ENCODE results near the gene DAAM1. TPM values are rescaled to one million over a fixed set of nuclear protein-coding genes. Genes with fewer than 3 reads are reported as not detected.
A peak's percentile ranks its signal among the peaks of the same experiment; 100 is the strongest.

The DAAM1 gene
- total and polyA plus RNA-seq, 3 experiments from 2014 or later = 9.3 to 14.4 (median 12.3) TPM

DNA sequence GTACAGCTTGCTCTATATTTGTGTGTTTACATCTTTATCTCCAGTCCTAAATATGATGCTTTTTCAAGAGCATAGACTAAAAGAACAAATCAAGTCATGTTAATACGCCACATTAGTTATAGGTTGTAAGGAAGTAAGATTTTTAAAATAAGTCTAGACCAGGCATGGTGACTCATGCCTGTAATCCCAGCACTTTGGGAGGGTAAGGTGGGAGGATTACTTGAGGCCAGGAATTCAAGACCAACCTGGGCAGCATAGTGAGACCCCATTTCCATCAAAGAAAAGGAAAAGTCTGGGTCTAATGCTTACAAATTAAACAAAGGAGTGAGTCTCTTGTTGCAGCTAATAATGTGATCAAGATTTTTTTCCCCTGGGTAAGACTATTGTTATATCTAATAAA lies 157.9 kb downstream of the DAAM1 start:
- H3K27ac Mint-ChIP-seq = no peak overlapping the region
- DNase-seq = no peak
- Histone ChIP-seq H3K27me3 (ENCODE audit: insufficient read depth, low read length, poor library complexity, severe bottlenecking) (no peaks in the 10 kb centered on the region), H3K27ac (ENCODE audit: low read depth, low read length) (no peak overlapping the region), H3K9me3 (ENCODE audit: low read length) (no peaks in the 10 kb centered on the region), H3K4me3 (ENCODE audit: low read length) (no peak overlapping the region), H3K4me1 (ENCODE audit: insufficient read depth, low read length) (no peaks in the 10 kb centered on the region), H3K36me3 (ENCODE audit: insufficient read depth, low read length) (no peaks in the 10 kb centered on the region)
- H3K4me3 Mint-ChIP-seq = no peak overlapping the region
- H3K9me3 Mint-ChIP-seq = no peaks in the 10 kb centered on the region
- ChIA-PET CTCF (no interaction called here), POLR2A (no interaction called here)
- H3K36me3 Mint-ChIP-seq = peaks cover 0 to 33% (median 6%) of the 10 kb centered on the region in 3 donors
- H3K27me3 Mint-ChIP-seq = no peaks in the 10 kb centered on the region
- no peaks in the 10 kb centered on the region for H3K4me1 Mint-ChIP-seq

DNA sequence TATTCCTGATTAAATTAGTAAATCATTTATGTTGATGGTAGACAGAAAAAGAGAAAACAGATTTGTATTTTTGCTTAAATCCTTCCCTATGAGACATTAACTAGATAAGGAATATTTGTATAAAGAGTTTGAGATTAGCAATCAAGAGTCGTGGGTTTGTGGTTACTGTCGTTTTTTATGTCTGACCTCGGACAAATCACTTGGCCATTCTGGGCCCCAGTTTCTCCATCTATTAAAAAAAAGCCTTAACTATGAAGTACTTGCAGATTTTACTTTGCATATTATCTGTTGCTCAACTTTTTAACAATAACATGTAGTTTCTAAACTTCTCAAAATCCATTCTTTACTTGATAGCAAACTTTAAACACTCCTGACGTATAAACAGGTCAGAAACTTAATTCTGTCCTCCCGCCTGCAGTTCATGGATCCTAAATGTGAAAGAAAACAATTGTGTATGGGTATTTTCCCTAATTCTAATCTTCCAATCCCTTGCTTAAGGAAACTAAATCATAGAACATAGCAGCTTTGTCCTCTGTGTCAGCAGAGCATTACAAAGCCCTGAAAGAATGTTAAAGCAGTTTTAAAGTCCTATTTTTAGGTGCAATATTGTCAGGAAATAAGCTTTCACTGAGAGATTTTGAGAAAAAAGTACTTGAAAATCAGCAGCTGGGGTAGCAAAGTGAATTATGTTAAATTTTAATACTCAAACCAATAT lies 158.5 kb downstream of the DAAM1 start:
- Histone ChIP-seq H3K9me3 (ENCODE audit: low read length) (no peaks in the 10 kb centered on the region), H3K27ac (ENCODE audit: low read depth, low read length) (no peak overlapping the region), H3K4me1 (ENCODE audit: insufficient read depth, low read length) (no peaks in the 10 kb centered on the region), H3K36me3 (ENCODE audit: insufficient read depth, low read length) (no peaks in the 10 kb centered on the region), H3K27me3 (ENCODE audit: insufficient read depth, low read length, poor library complexity, severe bottlenecking) (no peaks in the 10 kb centered on the region), H3K4me3 (ENCODE audit: low read length) (no peak overlapping the region)
- H3K4me1 Mint-ChIP-seq = no peaks in the 10 kb centered on the region
- H3K36me3 Mint-ChIP-seq = peaks cover 0 to 30% (median 6%) of the 10 kb centered on the region in 3 donors
- CTCF ChIA-PET = no interaction called here
- no peaks in the 10 kb centered on the region for H3K9me3 Mint-ChIP-seq
- POLR2A ChIA-PET = no interaction called here
- DNase-seq = no peak
- no peak overlapping the region for H3K4me3 Mint-ChIP-seq
- no peaks in the 10 kb centered on the region for H3K27me3 Mint-ChIP-seq
- H3K27ac Mint-ChIP-seq = no peak overlapping the region

DNA sequence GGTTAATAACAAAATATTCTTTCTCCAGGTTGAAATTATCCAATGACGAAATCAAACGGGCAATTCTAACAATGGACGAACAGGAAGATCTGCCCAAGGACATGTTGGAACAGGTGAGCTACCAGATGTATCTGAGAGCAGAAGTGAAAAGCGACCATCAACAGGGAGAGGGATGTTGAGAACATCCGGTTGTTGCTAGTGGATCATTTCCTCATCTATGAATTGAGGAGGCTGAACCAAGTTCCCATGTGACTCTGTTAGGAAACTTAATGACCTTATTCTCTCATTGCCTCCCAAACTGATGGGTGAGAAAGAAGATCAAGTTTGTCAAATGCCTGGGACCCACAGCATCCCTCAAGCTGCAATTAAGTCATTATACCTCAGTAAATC lies 159.0 kb downstream of the DAAM1 start:
- CTCF ChIA-PET = no interaction called here

DNA sequence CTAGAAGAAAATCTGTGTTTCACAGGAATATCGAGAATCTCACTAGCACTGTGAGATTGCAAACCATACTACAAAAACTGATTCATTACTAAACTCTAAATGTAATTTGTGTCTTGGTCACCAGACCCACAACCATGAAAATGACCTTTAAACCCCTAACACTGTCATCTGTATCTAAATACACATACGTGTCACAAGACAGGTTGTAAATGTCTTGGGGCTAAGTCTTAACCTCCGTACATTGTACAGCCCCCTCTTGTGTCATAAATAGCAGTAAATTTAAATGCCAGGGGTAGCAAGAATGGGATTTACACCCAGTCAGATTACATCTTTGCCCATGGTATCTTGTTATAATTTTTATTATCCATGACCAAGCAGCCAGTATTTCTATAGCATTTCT lies 159.4 kb downstream of the DAAM1 start:
- Mint-ChIP-seq H3K27ac (no peak overlapping the region), H3K27me3 (no peaks in the 10 kb centered on the region), H3K36me3 (peaks cover 4 to 36% (median 9%) of the 10 kb centered on the region in 3 donors), H3K4me1 (no peaks in the 10 kb centered on the region), H3K9me3 (no peaks in the 10 kb centered on the region), H3K4me3 (no peak overlapping the region)
- POLR2A ChIA-PET = no interaction called here
- no peak for DNase-seq
- CTCF ChIA-PET = no interaction called here
- no peak overlapping the region for H3K4me3 ChIP-seq (ENCODE audit: low read length)
- no peaks in the 10 kb centered on the region for H3K27me3 ChIP-seq (ENCODE audit: insufficient read depth, low read length, poor library complexity, severe bottlenecking)
- H3K4me1 ChIP-seq (ENCODE audit: insufficient read depth, low read length) = no peaks in the 10 kb centered on the region
- no peaks in the 10 kb centered on the region for H3K36me3 ChIP-seq (ENCODE audit: insufficient read depth, low read length)
- H3K9me3 ChIP-seq (ENCODE audit: low read length) = no peaks in the 10 kb centered on the region
- H3K27ac ChIP-seq (ENCODE audit: low read depth, low read length) = no peak overlapping the region

More for the DNA sequence above, 159.0 kb downstream of the DAAM1 start:
- Histone ChIP-seq H3K9me3 (ENCODE audit: low read length) (no peaks in the 10 kb centered on the region), H3K27me3 (ENCODE audit: insufficient read depth, low read length, poor library complexity, severe bottlenecking) (no peaks in the 10 kb centered on the region), H3K27ac (ENCODE audit: low read depth, low read length) (no peak overlapping the region), H3K4me1 (ENCODE audit: insufficient read depth, low read length) (no peaks in the 10 kb centered on the region), H3K36me3 (ENCODE audit: insufficient read depth, low read length) (no peaks in the 10 kb centered on the region), H3K4me3 (ENCODE audit: low read length) (no peak overlapping the region)
- H3K27ac Mint-ChIP-seq = no peak overlapping the region
- DNase-seq = no peak
- H3K9me3 Mint-ChIP-seq = no peaks in the 10 kb centered on the region
- POLR2A ChIA-PET = no interaction called here
- no peaks in the 10 kb centered on the region for H3K27me3 Mint-ChIP-seq
- H3K36me3 Mint-ChIP-seq = peaks cover 4 to 35% (median 10%) of the 10 kb centered on the region in 3 donors
- no peaks in the 10 kb centered on the region for H3K4me1 Mint-ChIP-seq
- H3K4me3 Mint-ChIP-seq = no peak overlapping the region

DNA sequence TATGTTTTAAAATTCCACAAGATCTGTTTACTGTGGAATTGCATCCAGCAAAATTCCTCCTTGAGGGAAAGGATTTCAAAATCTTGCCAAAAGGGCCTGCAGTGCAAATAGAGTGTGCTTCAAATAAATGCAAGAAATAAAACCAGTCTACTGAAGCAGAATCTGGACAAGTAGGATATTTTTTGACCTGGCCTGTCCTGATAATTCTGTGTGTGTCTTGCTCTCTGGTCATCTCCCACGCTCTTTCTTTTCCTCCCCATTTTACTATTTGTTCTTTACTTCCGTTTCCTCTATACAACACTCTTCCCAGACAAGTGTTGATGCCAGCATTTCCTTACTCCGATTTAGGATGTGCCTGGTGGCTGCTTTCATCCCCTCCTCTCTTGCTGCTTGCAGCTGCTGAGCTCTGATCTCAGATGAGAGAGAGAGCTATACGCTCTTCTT lies 160.8 kb downstream of the DAAM1 start:
- H3K36me3 Mint-ChIP-seq = peaks cover 15 to 44% (median 18%) of the 10 kb centered on the region in 3 donors
- ChIA-PET POLR2A (no interaction called here), CTCF (no interaction called here)
- H3K4me3 ChIP-seq (ENCODE audit: low read length) = no peak overlapping the region
- H3K27ac ChIP-seq (ENCODE audit: low read depth, low read length) = no peak overlapping the region
- no peak overlapping the region for H3K27ac Mint-ChIP-seq
- no peaks in the 10 kb centered on the region for H3K4me1 ChIP-seq (ENCODE audit: insufficient read depth, low read length)
- H3K36me3 ChIP-seq (ENCODE audit: insufficient read depth, low read length) = no peaks in the 10 kb centered on the region
- no peaks in the 10 kb centered on the region for H3K27me3 ChIP-seq (ENCODE audit: insufficient read depth, low read length, poor library complexity, severe bottlenecking)
- no peak for DNase-seq
- no peaks in the 10 kb centered on the region for H3K9me3 ChIP-seq (ENCODE audit: low read length)
- H3K9me3 Mint-ChIP-seq = no peaks in the 10 kb centered on the region
- no peaks in the 10 kb centered on the region for H3K4me1 Mint-ChIP-seq
- no peak overlapping the region for H3K4me3 Mint-ChIP-seq
- H3K27me3 Mint-ChIP-seq = no peaks in the 10 kb centered on the region

DNA sequence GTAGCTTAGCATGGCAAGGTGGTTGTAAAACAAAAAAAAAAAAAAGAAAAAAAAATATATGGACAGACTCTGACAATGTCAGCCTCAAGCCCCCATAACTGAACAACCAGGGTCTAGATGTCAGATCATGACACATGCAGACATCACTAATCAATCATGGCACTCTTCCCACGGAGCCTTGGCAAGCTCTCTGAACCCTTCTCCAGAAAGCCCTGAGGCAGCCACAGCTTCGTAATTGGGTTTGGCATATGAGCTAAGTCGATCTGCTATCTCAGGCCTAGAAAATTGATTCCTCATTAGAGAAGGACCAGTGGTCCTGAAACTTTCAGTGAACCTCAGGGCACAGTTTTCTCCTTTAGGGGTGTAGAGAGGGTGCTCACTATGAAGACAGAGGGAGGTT lies 164.5 kb downstream of the DAAM1 start:
- CTCF ChIA-PET = no interaction called here
- H3K4me1 ChIP-seq (ENCODE audit: insufficient read depth, low read length) = no peaks in the 10 kb centered on the region
- Mint-ChIP-seq H3K9me3 (no peaks in the 10 kb centered on the region), H3K27ac (no peak overlapping the region), H3K27me3 (no peaks in the 10 kb centered on the region), H3K36me3 (peaks cover 23 to 64% (median 41%) of the 10 kb centered on the region in 3 donors), H3K4me1 (no peaks in the 10 kb centered on the region), H3K4me3 (no peak overlapping the region)
- H3K36me3 ChIP-seq (ENCODE audit: insufficient read depth, low read length) = no peaks in the 10 kb centered on the region
- H3K27ac ChIP-seq (ENCODE audit: low read depth, low read length) = no peak overlapping the region
- no peak overlapping the region for H3K4me3 ChIP-seq (ENCODE audit: low read length)
- POLR2A ChIA-PET = no interaction called here
- no peaks in the 10 kb centered on the region for H3K27me3 ChIP-seq (ENCODE audit: insufficient read depth, low read length, poor library complexity, severe bottlenecking)
- DNase-seq = no peak
- no peaks in the 10 kb centered on the region for H3K9me3 ChIP-seq (ENCODE audit: low read length)

DNA sequence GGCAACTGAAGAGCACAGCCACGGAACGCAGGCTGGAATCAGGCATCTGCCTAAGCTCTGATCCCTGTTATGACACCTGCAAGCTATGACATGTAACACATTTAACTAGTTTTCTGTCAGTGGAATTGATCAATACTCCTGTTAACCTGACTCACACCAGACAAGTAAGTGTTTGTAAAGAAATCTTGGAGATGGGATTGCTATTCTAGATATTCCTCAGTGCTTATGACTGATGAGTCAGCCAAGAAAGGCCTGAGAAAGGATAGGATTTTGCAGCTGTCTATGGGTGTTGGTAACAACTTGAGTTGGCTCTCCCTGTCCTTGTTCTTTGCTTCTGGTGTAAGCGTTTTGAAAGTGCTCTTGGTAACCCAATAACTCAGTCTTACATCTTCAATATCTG lies 166.2 kb downstream of the DAAM1 start:
- ChIA-PET POLR2A (no interaction called here), CTCF (no interaction called here)

DNA sequence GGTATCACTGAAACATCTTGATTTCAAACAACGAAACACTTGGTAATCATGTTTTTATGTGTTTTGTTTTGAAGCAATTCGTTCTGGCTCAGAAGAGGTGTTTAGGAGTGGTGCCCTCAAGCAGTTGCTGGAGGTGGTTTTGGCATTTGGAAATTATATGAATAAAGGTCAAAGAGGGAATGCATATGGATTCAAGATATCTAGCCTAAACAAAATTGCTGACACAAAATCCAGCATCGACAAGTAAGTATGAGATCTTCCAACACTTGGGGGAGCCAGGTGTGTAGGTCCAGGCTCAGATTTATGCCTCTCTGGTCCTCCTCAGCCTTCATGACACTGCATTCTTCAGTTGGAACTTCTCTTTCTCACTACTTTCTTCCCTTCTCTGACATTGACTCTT lies 166.6 kb downstream of the DAAM1 start:
- POLR2A ChIA-PET = no interaction called here
- H3K27ac ChIP-seq (ENCODE audit: low read depth, low read length) = no peak overlapping the region
- CTCF ChIA-PET = no interaction called here
- H3K4me3 ChIP-seq (ENCODE audit: low read length) = no peak overlapping the region
- H3K4me3 Mint-ChIP-seq = no peak overlapping the region
- H3K4me1 ChIP-seq (ENCODE audit: insufficient read depth, low read length) = no peaks in the 10 kb centered on the region
- H3K27ac Mint-ChIP-seq = peak overlapping the region in 1 of 8 donors; percentile 65
- no peak for DNase-seq
- no peaks in the 10 kb centered on the region for H3K9me3 Mint-ChIP-seq
- no peaks in the 10 kb centered on the region for H3K27me3 ChIP-seq (ENCODE audit: insufficient read depth, low read length, poor library complexity, severe bottlenecking)
- H3K36me3 ChIP-seq (ENCODE audit: insufficient read depth, low read length) = no peaks in the 10 kb centered on the region
- H3K4me1 Mint-ChIP-seq = peaks cover 5 to 10% (median 8%) of the 10 kb centered on the region in 3 donors
- peaks cover 23 to 61% (median 40%) of the 10 kb centered on the region in 3 donors for H3K36me3 Mint-ChIP-seq
- no peaks in the 10 kb centered on the region for H3K9me3 ChIP-seq (ENCODE audit: low read length)
- no peaks in the 10 kb centered on the region for H3K27me3 Mint-ChIP-seq

More for the DNA sequence above, 166.2 kb downstream of the DAAM1 start:
- H3K4me3 Mint-ChIP-seq = no peak overlapping the region
- Histone ChIP-seq H3K4me1 (ENCODE audit: insufficient read depth, low read length) (no peaks in the 10 kb centered on the region), H3K27me3 (ENCODE audit: insufficient read depth, low read length, poor library complexity, severe bottlenecking) (no peaks in the 10 kb centered on the region), H3K36me3 (ENCODE audit: insufficient read depth, low read length) (no peaks in the 10 kb centered on the region), H3K9me3 (ENCODE audit: low read length) (no peaks in the 10 kb centered on the region), H3K4me3 (ENCODE audit: low read length) (no peak overlapping the region), H3K27ac (ENCODE audit: low read depth, low read length) (no peak overlapping the region)
- H3K36me3 Mint-ChIP-seq = peaks cover 23 to 59% (median 40%) of the 10 kb centered on the region in 3 donors
- no peaks in the 10 kb centered on the region for H3K27me3 Mint-ChIP-seq
- no peak overlapping the region for H3K27ac Mint-ChIP-seq
- no peak for DNase-seq
- no peaks in the 10 kb centered on the region for H3K9me3 Mint-ChIP-seq
- peaks cover 2 to 6% (median 5%) of the 10 kb centered on the region in 3 donors for H3K4me1 Mint-ChIP-seq
